ENCODE data around the gene SRRM2. TPM values are rescaled to one million over a fixed set of nuclear protein-coding genes. Genes with fewer than 3 reads are reported as not detected.

Gene SRRM2
- 77.1 and 96.3 TPM in 2 replicates for total RNA-seq (ENCODE audit: low replicate concordance)

DNA sequence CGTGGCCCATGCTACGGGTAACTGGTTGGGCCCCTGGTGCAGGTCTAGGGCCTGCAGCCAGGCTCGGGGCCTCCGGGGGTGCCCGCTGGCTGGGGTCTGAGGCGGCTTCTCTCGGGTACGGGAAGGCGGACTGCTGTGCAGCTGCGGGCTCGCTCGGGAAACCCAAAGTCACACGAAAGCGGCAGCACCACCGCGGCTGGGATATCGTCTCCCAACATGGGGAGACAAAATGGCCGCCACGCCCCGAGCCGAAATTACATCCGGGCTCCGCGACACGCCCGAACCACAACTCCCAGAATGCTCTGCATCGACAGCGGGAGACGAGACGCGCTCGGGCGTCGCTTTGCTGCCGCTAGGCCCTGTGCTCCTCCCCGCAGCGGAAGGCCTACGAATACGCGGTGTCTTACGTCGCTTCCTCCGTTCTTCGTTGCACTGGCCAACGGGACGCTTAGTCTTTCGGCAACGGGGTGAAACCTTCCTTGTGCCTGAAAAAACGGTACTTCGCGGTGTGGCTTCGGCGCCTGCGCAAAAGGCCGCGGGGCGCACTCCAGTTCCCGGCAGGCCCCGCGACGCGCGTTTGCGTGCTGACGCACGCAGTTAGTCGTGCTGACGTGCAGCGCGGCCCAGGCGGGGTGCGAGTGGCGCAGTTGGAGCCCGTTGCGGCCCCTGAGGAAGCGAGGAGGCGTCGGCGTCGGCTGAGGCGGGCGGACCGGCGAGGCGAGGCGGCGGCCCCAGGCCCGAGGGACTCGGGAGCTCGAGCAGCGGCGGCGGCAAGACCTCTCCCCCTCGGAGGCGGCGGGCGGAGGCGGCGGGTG is at the start of gene SRRM2:
Gene SRRM2 (plus strand): TSS at position 604 of the 815 bp plus-strand sequence. CDS start 3,727 bp downstream, outside the sequence.
- DNase-seq (ENCODE audit: low read depth) = peak; percentile 97

DNA sequence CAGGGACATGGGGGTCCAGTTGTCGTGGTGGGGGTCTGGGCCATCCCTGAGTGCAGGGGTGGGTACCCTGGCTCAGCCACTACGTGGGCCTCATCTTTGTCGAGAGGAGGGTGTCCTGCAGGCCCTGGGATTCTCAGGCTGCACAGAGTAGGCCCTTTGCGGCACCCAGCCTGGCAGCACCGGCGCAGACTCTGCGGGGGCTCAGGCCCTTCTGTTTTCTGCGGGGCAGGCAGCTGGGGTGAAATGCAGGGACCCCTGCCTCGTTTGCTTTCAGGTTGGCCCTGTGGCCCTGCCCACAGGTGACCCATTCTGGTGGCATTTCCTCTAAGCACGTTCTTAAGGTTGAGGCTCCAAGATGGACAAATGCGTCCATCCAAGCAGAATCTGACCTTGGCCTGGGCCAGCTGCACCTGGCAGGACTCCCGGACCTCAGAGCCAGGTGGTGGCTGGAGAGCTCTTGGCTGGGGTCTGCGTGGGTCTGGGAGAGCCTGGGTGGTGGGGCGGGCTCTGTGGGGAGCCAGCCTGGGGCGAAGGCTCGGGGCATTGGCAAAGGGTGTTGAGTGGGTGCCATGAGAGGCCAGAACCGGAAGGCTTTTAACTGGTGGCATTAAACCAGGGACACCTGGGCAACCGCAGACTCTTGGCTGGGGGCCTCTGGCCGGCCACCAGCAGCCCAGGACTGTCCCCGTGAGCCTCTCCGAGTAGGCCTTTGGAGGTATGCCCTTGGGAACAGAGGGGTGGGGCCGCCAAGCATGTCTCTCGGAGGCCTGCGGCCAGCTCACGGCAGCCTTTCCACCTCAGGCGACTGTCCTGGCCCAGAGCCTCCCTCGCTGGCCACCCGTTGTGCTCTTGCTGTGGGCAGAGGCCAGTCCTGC is 49.3 kb upstream of the SRRM2 start:
- TF ChIP-seq, protein P1, sequence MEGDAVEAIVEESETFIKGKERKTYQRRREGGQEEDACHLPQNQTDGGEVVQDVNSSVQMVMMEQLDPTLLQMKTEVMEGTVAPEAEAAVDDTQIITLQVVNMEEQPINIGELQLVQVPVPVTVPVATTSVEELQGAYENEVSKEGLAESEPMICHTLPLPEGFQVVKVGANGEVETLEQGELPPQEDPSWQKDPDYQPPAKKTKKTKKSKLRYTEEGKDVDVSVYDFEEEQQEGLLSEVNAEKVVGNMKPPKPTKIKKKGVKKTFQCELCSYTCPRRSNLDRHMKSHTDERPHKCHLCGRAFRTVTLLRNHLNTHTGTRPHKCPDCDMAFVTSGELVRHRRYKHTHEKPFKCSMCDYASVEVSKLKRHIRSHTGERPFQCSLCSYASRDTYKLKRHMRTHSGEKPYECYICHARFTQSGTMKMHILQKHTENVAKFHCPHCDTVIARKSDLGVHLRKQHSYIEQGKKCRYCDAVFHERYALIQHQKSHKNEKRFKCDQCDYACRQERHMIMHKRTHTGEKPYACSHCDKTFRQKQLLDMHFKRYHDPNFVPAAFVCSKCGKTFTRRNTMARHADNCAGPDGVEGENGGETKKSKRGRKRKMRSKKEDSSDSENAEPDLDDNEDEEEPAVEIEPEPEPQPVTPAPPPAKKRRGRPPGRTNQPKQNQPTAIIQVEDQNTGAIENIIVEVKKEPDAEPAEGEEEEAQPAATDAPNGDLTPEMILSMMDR (IDR thresholded peaks at IDR 0.05; ENCODE audit: insufficient read depth, low read length) = no peak
- no peak overlapping the region for H3K4me3 ChIP-seq (ENCODE audit: low read depth, low read length)
- no peak for DNase-seq (ENCODE audit: low read depth)

More for the DNA sequence above, at the start of gene SRRM2:
- TF ChIP-seq, protein P1 (IDR thresholded peaks at IDR 0.05; ENCODE audit: insufficient read depth, low read length) = no peak
- H3K4me3 ChIP-seq (ENCODE audit: low read depth, low read length) = peak within 1 kb of the TSS; percentile 93

DNA sequence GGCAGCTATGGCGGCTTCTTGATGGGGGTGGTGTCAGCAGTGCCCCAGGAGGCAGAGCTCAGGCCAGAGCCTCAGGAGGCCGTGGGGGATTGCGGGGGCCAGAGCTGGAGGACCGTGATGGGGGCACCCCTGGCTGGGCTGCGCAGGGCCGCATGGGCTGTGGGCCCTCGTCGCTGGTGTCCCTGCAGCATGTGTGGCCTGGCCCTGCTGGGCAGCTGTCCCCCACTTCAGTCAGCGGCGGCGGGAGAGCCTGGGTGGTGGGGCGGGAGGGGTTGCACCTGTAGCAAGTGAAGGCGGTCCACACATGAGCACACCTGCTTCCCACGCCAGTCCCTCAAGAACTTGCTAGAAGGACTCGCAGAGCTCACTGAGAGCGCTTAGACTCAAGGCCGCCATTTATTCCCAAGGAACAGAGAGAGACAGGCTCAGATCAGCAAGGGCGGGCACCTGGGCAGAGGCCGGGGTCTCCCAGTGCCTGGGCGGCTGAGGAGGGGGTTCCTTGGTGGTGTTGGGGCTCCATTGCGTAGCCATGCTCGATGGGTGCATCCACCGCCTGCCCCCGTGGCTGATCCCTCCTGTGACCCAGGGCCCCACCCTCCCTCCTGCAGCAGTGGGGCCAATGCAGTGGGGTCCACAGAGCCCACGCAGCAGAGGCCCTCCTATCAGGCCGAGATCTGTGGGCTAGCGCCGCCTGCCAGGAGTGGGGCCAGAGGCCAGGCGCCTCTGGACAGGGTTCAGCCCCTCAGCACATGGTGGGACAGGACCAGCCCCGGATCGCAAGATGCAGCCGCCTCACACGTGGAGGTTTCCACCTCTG is 48.1 kb upstream of the SRRM2 start:
- no peak overlapping the region for H3K4me3 ChIP-seq (ENCODE audit: low read depth, low read length)
- DNase-seq (ENCODE audit: low read depth) = no peak
- TF ChIP-seq, protein P1 (IDR thresholded peaks at IDR 0.05; ENCODE audit: insufficient read depth, low read length) = no peak

DNA sequence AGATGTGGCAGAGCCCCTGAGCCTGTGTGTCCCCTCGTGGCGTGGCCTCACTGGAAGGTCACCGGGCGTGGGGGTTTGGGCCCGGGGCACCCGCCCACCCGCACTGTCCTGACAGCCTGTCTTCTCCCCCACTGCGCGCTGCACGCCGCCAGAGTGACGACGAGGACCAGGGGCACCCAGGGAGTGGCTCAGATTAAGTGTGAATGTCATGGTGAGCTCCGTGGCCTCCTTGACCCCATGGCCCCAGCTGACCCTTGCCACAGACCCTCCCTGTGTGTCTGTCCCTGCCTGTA is 47.5 kb upstream of the SRRM2 start:
- no peak for DNase-seq (ENCODE audit: low read depth)
- TF ChIP-seq, protein P1 (IDR thresholded peaks at IDR 0.05; ENCODE audit: insufficient read depth, low read length) = no peak
- no peak overlapping the region for H3K4me3 ChIP-seq (ENCODE audit: low read depth, low read length)

DNA sequence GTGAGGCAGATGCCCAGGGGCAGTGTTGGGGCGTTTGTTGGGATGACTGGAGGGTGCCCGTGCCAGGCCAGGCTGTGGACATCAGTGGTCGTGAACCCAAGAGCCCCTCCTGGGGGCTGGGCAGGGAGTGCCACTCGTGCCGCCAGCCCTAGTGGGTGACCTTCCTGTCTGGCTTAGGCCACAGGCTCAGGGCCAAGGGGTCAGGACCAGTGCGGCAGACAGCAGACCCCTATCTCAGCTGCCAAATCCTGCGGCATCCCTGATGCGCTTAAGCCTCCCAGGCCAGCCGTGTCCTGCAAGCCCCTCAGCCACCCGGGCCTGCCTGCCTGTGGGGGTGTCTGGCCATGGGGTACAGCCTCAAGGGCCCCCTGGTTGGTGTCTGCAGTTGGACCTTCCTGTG is 47.1 kb upstream of the SRRM2 start:
- H3K4me3 ChIP-seq (ENCODE audit: low read depth, low read length) = no peak overlapping the region
- TF ChIP-seq, protein P1 (IDR thresholded peaks at IDR 0.05; ENCODE audit: insufficient read depth, low read length) = no peak
- DNase-seq (ENCODE audit: low read depth) = no peak

DNA sequence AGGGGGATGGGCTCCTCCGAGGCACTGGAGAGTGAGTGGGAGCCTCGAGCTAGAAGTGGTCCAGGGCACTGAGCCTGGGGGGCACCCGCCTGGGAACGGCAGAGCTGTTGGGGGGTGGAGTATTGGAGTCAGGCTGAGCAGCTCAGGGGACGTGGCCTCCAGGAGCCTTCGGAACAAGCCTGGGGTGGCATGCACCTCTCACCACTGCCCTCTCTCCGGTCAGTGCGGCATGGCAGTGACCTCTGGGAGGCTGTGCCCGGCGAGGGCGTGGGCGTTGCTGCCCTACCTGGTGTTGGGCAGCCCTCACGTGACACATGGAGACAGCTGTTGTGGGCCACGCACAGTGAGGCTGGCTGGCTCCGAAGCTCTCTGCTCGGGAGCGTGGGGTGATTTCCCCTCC is 46.4 kb upstream of the SRRM2 start:
- TF ChIP-seq, protein P1 (IDR thresholded peaks at IDR 0.05; ENCODE audit: insufficient read depth, low read length) = no peak
- DNase-seq (ENCODE audit: low read depth) = no peak

More for the DNA sequence above, 46.4 kb upstream of the SRRM2 start:
- H3K4me3 ChIP-seq (ENCODE audit: low read depth, low read length) = no peak overlapping the region
